DOHH2 (cell line): Measurements from ENCODE around the gene SH3TC2.

ENCODE experiments used
- H3F3A ChIP-seq: fragments of 200-600 bp; sonication (generic), shearing (Covaris generic); 2 replicates; pipeline ENCODE4 v1.6.0; 2016; ENCODE audit warnings: antibody characterized with exemption, mild to moderate bottlenecking; ENCODE audit not compliant: control insufficient read depth, insufficient read depth
- H3K27ac ChIP-seq: fragments of 200-600 bp; sonication (generic); 2 replicates; pipeline ENCODE4 v1.5.1; 2014; ENCODE audit warnings: low read depth, mild to moderate bottlenecking, low read length, moderate library complexity
- H3K27me3 ChIP-seq: fragments of 200-600 bp; sonication (generic); 2 replicates; pipeline ENCODE4 v1.6.1; 2014; ENCODE audit warnings: mild to moderate bottlenecking, low read length, mixed read lengths; ENCODE audit not compliant: control insufficient read depth
- H3K36me3 ChIP-seq: fragments of 200-600 bp; sonication (generic); 2 replicates; pipeline ENCODE4 v1.6.1; 2014; ENCODE audit warnings: mild to moderate bottlenecking, low read length, moderate library complexity, mixed read lengths; ENCODE audit not compliant: control insufficient read depth
- H3K4me1 ChIP-seq: fragments of 200-600 bp; sonication (generic); 2 replicates; pipeline ENCODE4 v1.6.1; 2014; ENCODE audit warnings: mild to moderate bottlenecking, low read length, mixed read lengths; ENCODE audit not compliant: control insufficient read depth
- H3K4me2 ChIP-seq: fragments of 200-600 bp; sonication (generic); 2 replicates; pipeline ENCODE4 v1.6.0; 2014; ENCODE audit warnings: mild to moderate bottlenecking, low read length, moderate library complexity
- H3K4me3 ChIP-seq: fragments of 200-600 bp; sonication (generic); 2 replicates; pipeline ENCODE4 v1.5.1; 2014; ENCODE audit warnings: mild to moderate bottlenecking, low read length, mixed read lengths
- H3K79me2 ChIP-seq: fragments of 200-600 bp; sonication (generic); 2 replicates; pipeline ENCODE4 v1.6.1; 2014; ENCODE audit warnings: mild to moderate bottlenecking, low read length, mixed read lengths; ENCODE audit not compliant: control insufficient read depth
- H3K9me2 ChIP-seq: fragments of 200-600 bp; sonication (generic); replicated peaks from 2 replicates; pipeline ENCODE4 v1.6.1; 2014; ENCODE audit warnings: mild to moderate bottlenecking, low read length, mixed read lengths; ENCODE audit not compliant: control insufficient read depth
- H3K9me3 ChIP-seq: fragments of 200-600 bp; sonication (generic); 2 replicates; pipeline ENCODE4 v1.6.1; 2014; ENCODE audit warnings: antibody characterized with exemption, low read length, mixed read lengths; ENCODE audit not compliant: control insufficient read depth, insufficient read depth
- H4K20me1 ChIP-seq: fragments of 200-600 bp; sonication (generic); 2 replicates; pipeline ENCODE4 v1.6.0; 2014; ENCODE audit warnings: low read depth, mild to moderate bottlenecking, antibody characterized with exemption, low read length, moderate library complexity; ENCODE audit not compliant: control insufficient read depth, insufficient read depth
- EZH2phosphoT487 ChIP-seq: fragments of 200-600 bp; sonication (generic); IDR thresholded peaks from 2 replicates; pipeline ENCODE4 v1.6.1; 2017; ENCODE audit warnings: borderline replicate concordance, mild to moderate bottlenecking, antibody characterized with exemption, low read length, moderate library complexity, mixed read lengths
- TF ChIP-seq, protein P1 (sequence below): fragments of 200-600 bp; sonication (generic); IDR thresholded peaks from one replicate; pipeline ENCODE4 v1.5.1; 2014; ENCODE audit warnings: antibody characterized with exemption, mild to moderate bottlenecking, low read depth, low read length; ENCODE audit not compliant: poor library complexity, severe bottlenecking

The SH3TC2 gene

DNA sequence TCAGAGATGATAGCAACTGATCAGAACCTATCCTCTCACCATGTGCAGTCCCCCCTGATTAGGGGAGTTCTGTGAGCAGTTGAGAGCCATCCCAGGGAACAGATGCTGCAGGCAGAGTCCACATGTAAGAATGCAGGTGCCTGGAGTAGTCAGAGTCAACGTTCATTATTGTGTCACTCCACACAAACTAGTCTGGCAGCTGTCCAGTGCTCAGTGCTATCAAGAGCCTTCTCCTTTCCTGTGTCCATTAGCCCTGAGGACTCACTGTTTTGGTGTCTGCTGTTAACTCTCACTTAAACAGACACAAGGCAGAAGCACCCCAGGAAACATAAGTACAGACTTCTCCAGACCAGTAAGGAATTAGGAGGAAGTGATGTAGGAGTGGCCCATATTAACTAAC, 2.5 kb downstream of the SH3TC2 start:
- H3K4me1 ChIP-seq: no peaks in the 10 kb centered on the region
- H3F3A ChIP-seq: no peaks in the 10 kb centered on the region
- H3K4me3 ChIP-seq: no peak overlapping the region
- no peaks in the 10 kb centered on the region for H4K20me1 ChIP-seq
- no peak overlapping the region for H3K4me2 ChIP-seq
- no peaks in the 10 kb centered on the region for H3K79me2 ChIP-seq
- no peaks in the 10 kb centered on the region for H3K36me3 ChIP-seq
- H3K9me2 ChIP-seq: no peaks in the 10 kb centered on the region
- no peak for TF ChIP-seq EZH2phosphoT487
- TF ChIP-seq, protein P1, sequence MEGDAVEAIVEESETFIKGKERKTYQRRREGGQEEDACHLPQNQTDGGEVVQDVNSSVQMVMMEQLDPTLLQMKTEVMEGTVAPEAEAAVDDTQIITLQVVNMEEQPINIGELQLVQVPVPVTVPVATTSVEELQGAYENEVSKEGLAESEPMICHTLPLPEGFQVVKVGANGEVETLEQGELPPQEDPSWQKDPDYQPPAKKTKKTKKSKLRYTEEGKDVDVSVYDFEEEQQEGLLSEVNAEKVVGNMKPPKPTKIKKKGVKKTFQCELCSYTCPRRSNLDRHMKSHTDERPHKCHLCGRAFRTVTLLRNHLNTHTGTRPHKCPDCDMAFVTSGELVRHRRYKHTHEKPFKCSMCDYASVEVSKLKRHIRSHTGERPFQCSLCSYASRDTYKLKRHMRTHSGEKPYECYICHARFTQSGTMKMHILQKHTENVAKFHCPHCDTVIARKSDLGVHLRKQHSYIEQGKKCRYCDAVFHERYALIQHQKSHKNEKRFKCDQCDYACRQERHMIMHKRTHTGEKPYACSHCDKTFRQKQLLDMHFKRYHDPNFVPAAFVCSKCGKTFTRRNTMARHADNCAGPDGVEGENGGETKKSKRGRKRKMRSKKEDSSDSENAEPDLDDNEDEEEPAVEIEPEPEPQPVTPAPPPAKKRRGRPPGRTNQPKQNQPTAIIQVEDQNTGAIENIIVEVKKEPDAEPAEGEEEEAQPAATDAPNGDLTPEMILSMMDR: no peak
- H3K27ac ChIP-seq: no peak overlapping the region
- H3K27me3 ChIP-seq: no peaks in the 10 kb centered on the region
- no peaks in the 10 kb centered on the region for H3K9me3 ChIP-seq

DNA sequence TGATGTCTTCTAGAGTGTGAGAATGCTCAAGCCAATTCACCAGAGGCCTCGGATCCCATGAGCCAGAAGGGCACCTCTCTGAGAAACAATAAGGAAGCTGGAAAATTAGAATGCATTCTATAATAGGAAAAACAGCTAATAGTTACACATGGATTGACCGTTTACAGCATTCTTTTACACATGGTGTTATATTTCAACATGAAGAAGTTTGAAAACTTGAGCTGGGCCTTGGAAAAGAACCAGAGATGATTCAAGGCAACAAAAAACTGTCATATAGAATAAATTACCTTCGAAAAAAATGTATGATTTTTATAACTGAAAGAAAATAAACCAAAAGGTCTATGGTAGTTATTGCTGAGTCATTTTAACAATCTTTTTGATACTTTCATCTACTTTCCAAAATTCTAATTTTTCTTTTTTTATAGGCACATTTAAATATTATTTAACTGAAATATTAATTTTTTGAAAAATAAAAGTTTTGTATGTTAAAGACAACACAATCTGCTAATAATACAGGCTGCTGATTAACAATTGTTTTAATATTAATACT, 6.2 kb downstream of the SH3TC2 start:
- no peak overlapping the region for H3K4me3 ChIP-seq
- H3F3A ChIP-seq: no peaks in the 10 kb centered on the region
- no peaks in the 10 kb centered on the region for H3K4me1 ChIP-seq
- no peak overlapping the region for H3K4me2 ChIP-seq
- no peaks in the 10 kb centered on the region for H3K36me3 ChIP-seq
- H4K20me1 ChIP-seq: no peaks in the 10 kb centered on the region
- no peaks in the 10 kb centered on the region; the same call in 1 of the 2 replicates for H3K27me3 ChIP-seq
- H3K79me2 ChIP-seq: no peaks in the 10 kb centered on the region
- no peaks in the 10 kb centered on the region for H3K9me2 ChIP-seq
- H3K9me3 ChIP-seq: no peaks in the 10 kb centered on the region
- no peak overlapping the region for H3K27ac ChIP-seq
- TF ChIP-seq, protein P1: no peak
- TF ChIP-seq EZH2phosphoT487: no peak

- Histone ChIP-seq H3K4me3 (no peak overlapping the region), H3K9me2 (no peaks in the 10 kb centered on the region), H3K79me2 (no peaks in the 10 kb centered on the region), H3F3A (no peaks in the 10 kb centered on the region), H3K9me3 (no peaks in the 10 kb centered on the region), H3K4me1 (no peaks in the 10 kb centered on the region), H3K27me3 (no peaks in the 10 kb centered on the region; the same call in 1 of the 2 replicates), H3K36me3 (no peaks in the 10 kb centered on the region), H3K27ac (no peak overlapping the region), H4K20me1 (no peaks in the 10 kb centered on the region), H3K4me2 (no peak overlapping the region)
- TF ChIP-seq, protein P1: no peak
- TF ChIP-seq EZH2phosphoT487: no peak
Measured at GRCh38 chr5:149054416-149054815, 8.4 kb downstream of the SH3TC2 start.
